ENCODE data around the gene DHX8.

Gene DHX8

DNA sequence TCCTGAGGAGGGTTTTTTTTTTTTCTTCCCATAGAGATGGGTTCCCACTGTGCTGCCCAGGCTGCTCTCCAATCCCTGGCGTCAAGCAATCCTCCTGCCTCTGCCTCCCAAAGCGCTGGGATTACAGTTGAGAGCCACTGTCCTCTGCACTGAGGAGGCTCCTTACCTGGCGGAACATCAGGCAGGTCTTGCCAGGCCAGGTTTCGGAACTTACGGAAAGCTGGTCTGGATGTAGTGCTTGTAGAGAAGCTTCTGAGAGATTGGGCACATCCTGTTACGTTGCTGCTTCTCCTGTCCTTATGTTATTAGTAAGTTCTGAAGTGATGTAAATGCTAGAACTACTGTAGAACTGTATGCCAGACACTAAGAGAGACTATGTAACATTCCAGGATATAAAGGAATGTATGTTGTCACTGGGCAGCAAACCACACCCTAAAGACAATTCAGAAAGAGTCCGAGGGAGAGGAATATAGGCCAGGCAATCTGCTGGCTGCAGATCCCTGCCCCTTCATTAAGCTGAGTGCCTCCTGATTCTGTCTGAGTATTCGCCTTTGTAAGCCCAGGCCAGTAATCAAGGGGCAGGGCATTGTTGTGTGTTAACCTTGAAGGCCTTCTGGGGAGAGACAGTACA, 41.3 kb downstream of the DHX8 start:
- no peak for DNase-seq (ENCODE audit: low read depth in 2 of 2)

DNA sequence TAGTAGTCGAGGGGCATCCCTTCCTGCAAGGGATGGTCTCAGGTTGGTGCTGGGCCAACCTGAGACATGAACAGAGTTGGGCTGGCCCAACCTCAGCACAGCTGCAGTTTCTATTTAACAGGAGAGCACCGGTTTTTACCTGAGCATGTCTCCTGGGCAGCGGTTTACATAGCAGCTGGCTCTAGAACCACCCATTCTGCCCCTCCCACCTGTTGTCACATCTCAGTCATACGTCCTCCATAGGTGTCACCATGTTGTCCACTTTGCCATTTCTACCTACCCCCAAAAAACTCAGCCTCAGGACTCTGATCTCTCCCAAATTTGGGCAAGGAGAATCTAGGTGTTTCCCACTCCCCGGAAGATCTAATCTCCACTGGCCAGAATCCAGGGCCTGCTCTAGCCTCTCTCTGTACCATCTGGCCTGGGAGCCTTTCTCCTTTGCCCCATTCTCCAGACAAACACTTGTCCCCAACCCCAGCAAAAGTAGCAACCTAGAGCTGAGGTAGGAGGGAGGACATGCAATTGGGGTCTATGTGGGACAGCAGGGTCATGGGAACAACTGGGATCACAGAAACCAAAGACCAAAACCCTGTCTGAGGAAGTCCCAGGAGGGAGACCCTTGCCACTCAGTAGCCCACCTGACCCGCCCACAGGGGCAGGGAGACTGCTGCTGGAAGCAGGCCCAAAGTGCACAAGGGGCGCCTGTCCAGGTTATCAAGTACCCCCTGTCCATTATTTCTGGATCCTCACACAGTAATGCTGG, 43.3 kb downstream of the DHX8 start:
- DNase-seq (ENCODE audit: low read depth in 2 of 2), result no peak

DNA sequence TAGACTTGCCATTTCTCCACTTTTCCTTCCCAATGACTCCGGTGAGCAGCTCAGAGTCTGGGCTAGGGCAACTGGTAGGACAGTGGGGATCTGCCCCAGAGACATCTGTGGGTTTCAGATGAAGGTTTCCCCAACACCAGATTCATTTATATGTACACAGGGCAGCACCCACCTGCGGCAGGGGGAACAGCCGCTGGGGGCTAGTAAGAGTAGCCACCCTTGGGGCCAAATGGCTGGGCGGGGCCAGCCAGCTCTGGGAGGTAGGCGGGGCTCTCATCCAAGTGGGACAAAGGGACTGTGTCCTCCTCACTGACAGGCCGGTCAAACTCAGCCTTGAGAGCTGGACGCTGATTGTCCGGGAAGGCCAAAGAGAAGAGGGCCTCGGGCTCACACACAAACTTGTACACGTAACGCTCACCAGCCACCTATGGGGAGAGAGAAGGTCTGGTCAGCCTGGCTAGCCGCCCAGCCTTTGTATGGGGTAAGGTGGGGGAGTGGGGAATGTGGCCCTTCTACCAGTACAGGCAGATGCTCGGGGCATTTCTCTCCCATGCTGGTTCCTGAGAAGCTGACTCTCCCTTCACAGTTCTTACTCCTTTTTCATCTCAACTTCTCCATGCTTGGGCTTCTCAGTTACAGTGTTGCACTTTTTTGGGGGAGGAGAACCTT, 44.7 kb downstream of the DHX8 start:
- DNase-seq (ENCODE audit: low read depth in 2 of 2), result no peak

DNA sequence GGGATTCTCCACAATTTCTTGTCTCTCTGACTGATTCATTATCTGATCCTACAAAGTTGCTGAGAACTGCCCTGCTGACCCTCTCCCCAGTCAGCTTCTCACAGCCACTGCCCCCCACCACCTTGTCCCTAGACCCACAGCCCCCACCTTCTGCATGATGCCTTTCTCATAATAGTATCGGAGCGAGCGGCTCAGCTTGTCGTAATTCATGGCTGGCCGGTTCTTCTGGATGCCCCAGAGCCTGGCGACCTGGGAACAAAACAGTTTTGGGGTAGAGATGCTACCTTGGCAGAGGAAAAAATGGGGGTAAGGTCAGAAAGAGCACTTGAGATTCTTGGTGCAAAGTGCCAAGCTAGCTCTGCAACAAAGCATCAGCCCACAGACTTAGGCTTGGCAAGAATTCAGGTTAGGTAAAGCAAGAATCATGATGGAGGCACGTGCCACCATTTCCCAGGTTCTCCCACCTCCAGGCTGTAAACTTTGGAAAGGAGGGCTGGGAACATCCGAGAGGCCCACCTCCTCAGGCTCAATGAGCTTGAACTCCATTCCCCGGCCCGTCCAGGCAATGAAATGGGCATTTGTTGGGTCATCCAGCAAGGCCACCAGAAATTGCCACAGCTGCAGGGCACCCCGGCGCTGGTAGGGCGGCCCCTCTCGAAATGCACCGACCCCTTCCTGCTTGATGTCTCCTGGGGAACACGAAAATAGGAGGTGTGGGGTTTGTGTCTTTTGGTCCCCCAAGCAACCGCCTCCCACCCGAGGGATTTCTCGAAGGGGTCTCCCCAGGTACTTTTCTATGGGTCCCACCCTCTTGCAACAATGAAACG, 45.4 kb downstream of the DHX8 start:
- no peak for DNase-seq (ENCODE audit: low read depth in 2 of 2)

DNA sequence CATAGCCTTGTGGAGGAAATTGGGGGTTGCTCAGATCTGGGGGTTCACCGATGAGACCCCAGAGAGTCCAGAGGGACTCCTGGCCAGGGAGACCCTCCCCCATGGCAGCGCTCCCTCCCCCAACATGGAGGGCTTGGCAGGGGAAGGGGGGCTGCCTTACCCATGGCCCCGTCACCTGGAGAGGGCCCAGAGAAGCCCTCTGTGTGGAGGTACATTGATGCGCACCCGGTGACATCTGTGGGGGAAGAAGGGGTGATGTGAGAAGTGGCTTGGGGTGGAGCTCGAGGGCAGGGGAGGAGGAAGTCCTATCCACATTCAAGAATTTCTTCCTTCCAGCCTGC, 46.1 kb downstream of the DHX8 start:
- no peak for DNase-seq (ENCODE audit: low read depth in 2 of 2)

DNA sequence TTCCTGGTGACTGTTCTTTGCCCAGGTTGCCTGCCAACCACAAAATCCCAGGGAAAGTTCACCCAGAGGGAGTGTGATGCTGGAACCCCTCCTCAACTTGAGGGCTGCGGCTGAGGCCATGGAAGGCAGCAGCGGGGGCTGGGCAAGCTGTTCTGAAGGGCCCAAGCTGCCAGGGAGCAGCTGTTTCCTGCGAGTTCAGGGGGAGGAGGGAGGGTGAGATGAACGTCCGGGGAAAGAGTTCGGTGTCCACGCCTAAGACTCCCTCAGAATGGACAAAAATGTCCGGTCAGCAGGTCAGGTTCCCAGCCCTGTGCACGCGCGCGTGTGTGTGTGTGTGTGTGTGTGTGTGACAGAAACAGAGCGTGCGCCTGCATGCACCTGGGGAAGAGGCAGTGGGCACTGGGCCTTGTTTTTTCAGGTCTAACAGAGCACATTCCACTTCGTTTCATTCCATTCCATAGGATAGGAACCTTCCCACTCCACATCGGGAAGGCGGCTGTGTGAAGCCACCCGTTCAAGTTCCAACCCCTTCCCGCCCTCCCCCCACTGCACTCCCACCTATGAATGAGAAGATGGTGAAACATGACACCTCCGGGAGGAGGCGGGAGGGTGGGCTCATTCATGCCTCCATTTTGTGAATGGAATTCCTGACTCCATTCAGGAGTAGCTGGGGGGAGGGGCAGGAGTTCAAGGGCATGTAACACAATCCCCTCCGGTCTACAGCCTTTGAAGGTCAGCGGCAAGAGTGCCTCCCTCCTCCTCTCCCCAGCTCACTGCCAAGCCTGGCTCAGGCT, 46.7 kb downstream of the DHX8 start:
- DNase-seq (ENCODE audit: low read depth in 2 of 2), result no peak

DNA sequence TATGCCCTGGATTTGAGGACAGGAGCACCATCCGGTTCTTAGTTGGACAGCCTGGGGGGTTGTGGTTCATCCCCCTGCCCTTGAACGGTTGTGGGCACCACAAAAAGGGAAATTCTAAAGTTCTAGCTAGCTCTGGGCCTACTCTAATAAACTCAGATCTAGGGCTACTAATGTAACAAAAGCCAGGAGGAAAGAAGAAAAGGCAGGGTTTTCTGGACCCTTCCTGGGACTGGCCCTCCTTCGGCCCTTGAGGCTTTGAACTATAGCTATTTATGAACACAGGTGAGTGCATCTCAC, 47.3 kb downstream of the DHX8 start:
- no peak for DNase-seq (ENCODE audit: low read depth in 2 of 2)

DNA sequence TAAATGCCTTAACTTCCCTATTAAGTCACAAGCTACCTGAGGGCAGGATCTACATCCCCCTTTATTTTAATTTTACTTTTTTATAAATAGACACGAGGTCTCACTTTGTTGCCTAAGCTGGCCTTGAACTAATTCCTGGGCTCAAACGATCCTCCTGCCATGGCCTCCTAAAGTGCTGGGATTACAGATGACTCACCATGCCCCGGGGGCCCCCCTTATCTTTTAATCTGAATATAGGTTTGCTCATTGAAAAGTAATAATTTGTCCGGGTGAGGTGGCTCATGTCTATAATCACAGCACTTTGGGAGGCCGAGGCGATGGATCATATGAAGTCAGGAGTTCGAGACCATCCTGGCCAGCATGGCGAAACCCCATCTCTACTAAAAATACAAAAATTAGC, 48.2 kb downstream of the DHX8 start:
- no peak for DNase-seq (ENCODE audit: low read depth in 2 of 2)

DNA sequence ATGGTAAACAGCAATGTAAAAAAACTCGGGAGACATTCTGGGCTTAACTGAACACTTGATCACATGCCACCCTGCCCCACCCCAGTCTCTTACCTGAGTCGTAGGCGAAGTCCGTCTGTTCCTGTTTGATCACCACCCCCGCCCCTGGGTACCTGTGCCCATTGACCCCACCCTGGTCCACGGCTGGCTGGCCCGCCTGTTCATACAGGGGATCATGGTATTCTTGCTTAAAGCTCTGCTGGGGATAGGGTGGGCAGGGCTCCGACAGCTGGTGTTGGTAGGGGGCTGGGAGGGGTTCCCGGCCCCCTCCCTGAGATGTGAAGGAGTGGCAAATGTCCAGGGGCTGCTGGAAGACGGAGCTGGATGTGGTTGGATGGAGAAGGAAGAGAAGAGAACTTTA, 48.8 kb downstream of the DHX8 start:
- no peak for DNase-seq (ENCODE audit: low read depth in 2 of 2)

DNA sequence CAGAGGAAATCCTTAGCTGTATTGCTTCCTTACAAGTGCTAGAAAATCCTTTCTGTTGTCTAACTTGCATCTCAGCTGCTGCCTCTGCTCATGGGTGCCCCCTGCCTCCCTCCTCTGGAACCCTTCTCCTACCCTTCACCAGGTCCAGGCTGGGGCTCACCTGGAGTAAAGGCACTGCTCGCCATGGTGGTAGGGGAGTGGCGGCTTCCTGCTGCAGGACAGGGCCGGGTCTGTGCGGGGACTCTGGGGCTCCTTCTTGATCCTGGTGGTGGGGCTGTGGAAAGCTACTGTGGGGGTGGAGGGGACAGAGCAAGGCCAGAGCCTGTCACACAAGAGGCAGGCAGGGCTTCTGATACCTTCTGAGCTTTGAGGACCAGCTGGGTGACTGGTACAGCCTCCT, 49.9 kb downstream of the DHX8 start:
- DNase-seq (ENCODE audit: low read depth in 2 of 2), result no peak

DNA sequence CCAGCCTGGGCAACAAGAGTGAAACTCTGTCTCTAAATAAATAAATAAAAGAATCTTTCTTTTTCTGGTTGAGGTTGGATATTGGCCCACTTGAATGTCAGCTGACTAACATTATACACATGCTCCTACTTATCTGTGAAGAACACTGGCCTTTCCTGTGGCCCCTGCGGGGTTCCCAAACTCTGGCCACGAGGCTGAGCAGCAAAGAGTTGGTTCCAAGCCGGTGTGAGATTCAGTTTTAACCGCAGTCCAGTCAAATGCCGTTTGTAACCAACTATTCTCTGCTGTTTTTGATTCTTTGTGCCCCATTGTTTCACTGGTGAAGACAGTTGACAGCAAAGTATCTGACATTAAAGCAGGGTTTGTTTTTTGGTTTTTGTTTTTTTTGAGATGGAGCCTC, 51.1 kb downstream of the DHX8 start:
- no peak for DNase-seq (ENCODE audit: low read depth in 2 of 2)

DNA sequence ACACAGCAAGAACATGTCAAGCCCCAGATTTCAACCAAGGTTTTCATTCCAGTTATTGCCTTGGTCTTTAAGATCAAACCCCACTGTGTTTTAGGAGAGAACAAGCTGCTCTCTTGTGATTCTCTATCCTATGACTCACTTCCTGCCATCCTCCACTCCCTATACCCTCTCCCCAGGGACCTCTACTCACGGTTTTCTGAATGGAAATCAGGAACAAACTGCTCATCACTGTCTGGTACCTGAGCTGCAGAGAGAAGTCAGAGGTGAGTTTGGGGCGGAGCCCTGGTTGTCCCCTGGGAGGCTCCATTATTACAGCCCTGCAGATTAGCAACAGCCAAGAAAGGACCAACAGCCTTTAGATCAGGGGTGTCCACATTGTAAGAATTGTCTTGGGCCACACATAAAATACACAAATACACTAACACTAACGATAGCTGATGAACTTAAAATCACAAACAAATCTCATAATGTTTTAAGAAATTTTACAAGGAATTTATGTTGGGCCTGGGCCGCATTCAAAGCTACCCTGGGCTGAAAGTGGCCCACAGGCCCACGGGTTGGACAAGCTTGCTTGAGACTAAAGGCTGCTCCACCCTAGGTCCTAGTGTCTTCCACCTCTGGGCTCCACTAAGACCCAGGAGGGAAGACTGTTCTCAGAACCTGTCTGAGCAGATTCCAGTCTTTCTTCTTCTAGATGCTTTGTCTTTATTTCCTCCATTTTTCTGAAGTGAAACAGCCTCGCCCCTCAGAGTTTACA, 52.6 kb downstream of the DHX8 start:
- no peak for DNase-seq (ENCODE audit: low read depth in 2 of 2)

DNA sequence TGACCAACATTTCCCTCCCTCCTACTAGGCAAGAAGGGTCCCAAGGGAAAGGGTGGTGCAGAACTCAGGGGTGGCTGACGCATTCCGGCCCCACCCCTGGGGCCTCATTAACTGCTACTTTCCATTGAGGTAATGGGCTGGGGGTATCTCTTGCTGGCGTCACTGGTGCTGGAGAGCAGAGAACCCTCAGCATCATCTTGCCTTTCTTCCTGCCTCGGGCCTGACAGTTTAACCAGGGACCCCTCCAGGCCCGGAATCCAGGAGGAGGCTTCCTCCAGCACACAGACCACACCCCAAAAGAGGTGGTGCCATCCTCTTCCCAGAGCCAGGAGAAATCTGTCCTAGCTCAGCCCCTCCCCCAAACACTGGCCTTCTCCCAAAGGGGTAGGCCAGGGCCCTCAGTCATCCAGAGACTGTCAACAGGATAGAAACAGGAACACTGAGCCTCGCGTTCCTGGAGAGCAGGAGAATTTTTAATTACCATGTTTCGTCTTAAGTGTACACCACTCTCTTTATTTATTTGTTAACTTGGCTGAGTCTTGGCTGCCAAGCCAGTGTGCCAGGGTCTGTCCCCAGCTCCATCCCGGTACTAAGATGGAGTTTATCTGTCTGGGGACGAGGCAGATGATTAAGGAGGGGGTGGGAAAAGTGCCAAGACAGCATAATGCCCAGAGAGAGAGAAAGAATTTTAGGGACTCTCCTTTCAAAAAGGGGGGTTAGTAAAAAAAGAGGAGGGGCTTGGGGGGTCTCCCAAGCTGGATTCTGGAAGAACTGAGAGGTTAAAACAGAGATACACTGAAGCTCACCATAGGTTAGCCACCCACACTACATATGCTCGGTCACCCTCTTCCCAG, 57.3 kb downstream of the DHX8 start:
- DNase-seq (ENCODE audit: low read depth in 2 of 2), result no peak

DNA sequence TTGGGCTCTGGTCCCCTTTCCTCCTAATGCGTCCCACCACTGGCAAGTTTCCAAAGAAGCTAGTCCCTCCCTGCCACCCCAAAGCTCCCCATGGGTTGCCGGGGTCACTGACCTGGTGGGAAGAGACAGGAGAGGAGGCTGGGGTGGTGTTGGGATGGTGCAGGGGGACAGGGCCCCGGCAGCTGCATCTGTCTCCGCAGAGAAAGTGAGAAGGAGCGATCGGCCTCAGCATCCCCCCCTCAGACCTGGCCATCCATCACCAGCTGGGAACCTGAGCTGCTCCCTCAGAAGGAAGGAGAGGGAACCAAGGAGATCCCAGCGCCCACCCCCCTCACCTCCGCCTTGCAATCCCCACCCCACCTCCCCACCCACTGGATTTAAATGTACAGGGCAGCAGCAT, 59.1 kb downstream of the DHX8 start:
- no peak for DNase-seq (ENCODE audit: low read depth in 2 of 2)

DNA sequence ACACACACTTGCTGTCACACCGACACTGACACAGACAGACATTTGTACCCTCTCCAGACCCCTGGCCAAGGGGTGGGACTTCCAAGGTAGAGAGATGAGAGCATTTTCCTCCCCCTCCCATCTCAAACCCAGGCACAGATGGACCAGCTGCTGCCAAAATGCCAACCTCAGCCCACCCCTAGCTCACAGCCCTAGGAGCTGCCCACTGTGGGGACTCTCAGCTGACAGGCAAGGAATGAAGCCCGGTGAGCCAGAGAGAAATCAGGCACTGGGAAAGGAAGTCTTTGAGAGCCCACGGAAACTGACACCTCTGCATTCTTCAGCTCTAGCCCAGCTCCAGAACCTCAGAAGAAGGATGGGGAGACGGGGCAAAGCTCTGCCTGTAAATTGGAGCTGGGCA, 59.5 kb downstream of the DHX8 start:
- no peak for DNase-seq (ENCODE audit: low read depth in 2 of 2)

DNA sequence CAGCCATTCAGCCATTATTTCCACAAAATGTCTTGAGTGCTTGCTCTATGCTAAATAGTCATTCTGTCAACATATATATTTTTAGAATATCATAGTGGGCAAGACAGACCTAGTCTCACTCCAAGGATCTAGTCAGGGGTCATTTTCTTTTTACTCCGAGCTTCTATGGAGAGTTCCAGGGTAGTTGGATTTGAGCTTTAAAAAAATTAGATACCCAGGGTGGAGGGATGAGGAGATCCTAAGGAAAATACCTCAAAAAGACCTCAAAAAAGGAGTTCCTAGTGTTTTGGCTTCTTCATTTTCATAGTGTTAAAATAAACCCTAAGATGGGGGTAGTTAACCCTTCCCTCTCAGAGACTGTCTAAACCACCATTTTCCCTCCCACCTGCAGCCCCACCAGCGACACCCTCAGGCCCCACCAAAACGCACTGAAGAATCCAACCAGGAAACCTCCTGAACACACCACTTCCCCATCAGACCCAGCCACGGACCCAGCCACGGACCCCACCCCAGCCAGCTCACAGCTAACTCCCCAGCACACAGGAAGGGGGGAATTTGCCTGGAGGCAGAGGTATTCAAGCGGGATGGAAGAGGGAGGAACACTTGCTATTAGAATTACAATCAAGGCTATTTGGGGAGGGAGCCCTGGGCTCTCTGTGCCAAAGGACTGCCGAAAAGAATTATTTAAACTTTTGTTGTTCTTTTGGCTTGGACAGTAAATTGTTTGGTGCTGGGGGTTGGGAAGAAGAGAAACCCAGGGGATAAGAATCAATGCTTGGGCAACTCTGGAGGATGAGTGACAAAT, 60.2 kb downstream of the DHX8 start:
- no peak for DNase-seq (ENCODE audit: low read depth in 2 of 2)

DNA sequence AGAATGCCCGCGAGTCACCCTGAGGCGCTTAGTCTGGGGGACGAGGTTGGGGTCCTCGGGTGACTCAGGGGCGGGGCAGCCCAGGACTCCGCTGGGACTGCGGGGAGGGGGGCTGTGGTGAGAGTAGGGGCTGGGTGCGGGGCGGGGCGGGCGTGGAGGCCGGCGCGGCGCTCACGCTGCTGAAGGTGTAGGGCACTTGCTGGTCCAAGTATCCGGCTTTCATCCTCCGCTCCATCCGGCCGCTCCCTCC, 61.5 kb downstream of the DHX8 start:
- no peak for DNase-seq (ENCODE audit: low read depth in 2 of 2)

DNA sequence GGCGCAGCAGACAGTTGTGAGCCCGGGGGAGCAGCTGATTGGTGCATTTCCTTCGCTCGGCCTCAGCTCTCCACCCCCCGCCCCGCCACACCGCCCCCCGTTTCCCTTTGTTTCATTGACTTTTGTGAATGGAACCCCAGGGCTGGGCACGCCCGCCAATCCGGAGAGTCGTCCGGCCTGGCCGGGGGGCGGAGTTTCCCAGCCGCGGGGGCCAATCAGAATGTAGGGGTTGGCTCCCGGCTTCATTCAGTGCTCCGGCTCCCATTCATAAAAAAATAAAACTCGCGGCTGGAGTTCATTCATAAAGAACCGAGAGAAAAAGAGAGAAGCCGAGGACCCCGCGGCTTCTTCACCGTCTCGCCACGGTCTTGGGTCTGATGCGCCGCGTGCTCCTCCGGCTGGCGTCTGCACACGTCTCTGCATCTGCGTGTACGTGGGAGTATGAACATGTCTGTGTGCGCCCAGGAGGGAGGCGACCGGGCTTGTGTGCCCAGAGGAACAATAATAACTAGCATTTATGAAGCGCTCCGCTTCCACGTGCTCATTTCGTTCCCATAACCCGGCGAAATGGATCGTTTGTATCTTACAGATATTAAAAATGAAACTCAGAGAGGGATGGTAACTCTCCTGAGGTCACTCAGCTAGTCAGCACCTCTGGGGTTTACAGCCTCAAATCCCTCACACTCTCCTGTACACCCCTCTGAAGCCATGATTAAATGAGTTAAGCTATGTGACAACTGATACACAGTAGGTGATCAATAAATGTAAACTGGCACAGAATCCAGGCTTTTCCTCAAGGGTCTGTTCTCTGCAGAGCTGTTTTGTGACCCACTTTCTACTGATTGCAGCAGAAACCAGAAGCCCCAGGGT, 62.8 kb downstream of the DHX8 start, which contains the start of gene ETV4:
Gene ETV4, minus strand, starts transcription at position 22 of the 870 bp plus-strand sequence. CDS start 723 bp downstream, outside the sequence.
- DNase-seq (ENCODE audit: low read depth in 2 of 2), result peak; percentile 91 to 93

DNA sequence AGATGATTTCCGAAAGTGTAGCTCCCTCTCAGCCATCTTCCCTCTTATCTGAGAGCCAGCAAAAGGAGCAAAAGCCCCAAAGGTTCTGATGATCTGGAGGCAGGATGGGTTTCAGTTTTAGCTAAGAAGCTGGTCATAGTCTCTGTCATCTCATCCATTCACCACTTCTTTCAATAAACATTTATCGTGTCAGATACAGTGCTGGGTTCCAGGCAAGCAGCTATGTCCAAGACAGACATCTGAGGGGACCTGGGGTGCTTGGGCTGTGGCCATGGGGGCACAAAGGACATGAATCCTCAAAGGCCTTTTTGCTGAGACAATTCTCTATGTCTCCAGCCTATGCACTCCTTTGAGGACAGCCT, 63.4 kb downstream of the DHX8 start:
- DNase-seq (ENCODE audit: low read depth in 2 of 2), result no peak

Data from stimulated activated CD8-positive, alpha-beta memory T cell treated with anti-CD3 and anti-CD28 coated beads, Interleukin-15, amount 100 ng/mL, for 48 hours (primary cell).